K562 (cell line): Measurements from ENCODE around the gene MGA. TPM values are rescaled to one million over a fixed set of nuclear protein-coding genes. Genes with fewer than 3 reads are reported as not detected.
A peak's percentile ranks its signal among the peaks of the same experiment; 100 is the strongest.

ENCODE experiments used
- ATAC-seq: fragments of 200-7000 bp; cut with Tn5 transposase; 3 replicates; pipeline ENCODE4 v1.9.1; 2020; ENCODE audit warnings: moderate library complexity
- BruUV-seq: library from RNA; stranded (reverse); fragments of 400-500 nt; replicated peaks from 2 replicates; lab custom pipeline; 2021; lab: Mats Ljungman, UMichigan
- CTCF ChIA-PET: fragments of 300-600 bp; formaldehyde crosslinking; extraction: SDS; loops from one replicate; lab custom pipeline; 2021; ENCODE audit warnings: low intra/inter-chr PET ratio; lab: Yijun Ruan, JAX
- POLR2A ChIA-PET: fragments of 300-600, 350-650 bp; sonication (Branson Sonifier 250); formaldehyde crosslinking; extraction: SDS; loops from one replicate; lab custom pipeline; 2021; ENCODE audit warnings: antibody characterized with exemption, inconsistent platforms; lab: Yijun Ruan, JAX
- DNase-seq, 4 experiments: peaks; one replicate each; pipeline versions ENCODE4 v3.0.0 to v3.0.0-alpha.2; 2011 to 2018; ENCODE audit warnings: low spot score in 3 of 4, mixed read lengths in 3 of 4; ENCODE audit errors: extremely low read depth in 1 of 4
- FAIRE-seq: peaks from 2 replicates; lab custom pipeline; 2011; peaks lifted over from hg19 to GRCh38; lab: Jason Lieb, UNC
- H2AFZ ChIP-seq: 2 replicates; pipeline ENCODE4 v1.6.0; 2011; ENCODE audit warnings: low read depth, low read length, control low read depth, inconsistent platforms
- H3K27ac ChIP-seq: fragments of 200-600 bp; 3 replicates; pipeline ENCODE4 v1.8.0; 2011; ENCODE audit warnings: low read depth, mild to moderate bottlenecking, control low read depth, inconsistent platforms, low read length, moderate library complexity, mixed read lengths; ENCODE audit errors: extremely low read depth
- H3K27me3 ChIP-seq, 2 experiments: fragments of 300-600 bp in 1 of 2; 2 replicates in 1 of 2; 3 replicates in 1 of 2; pipeline versions ENCODE4 v1.6.0 to v1.8.0; 2011; ENCODE audit warnings: inconsistent platforms in 2 of 2, low read length in 2 of 2, mild to moderate bottlenecking in 1 of 2, mixed read lengths in 1 of 2, moderate library complexity in 1 of 2; ENCODE audit not compliant: control insufficient read depth in 2 of 2, insufficient read depth in 2 of 2
- H3K36me3 ChIP-seq: fragments of 300-600 bp; 3 replicates; pipeline ENCODE4 v1.8.0; 2011; ENCODE audit warnings: mild to moderate bottlenecking, low read length, inconsistent platforms; ENCODE audit not compliant: control insufficient read depth, insufficient read depth
- H3K4me1 ChIP-seq, 2 experiments: fragments of 200-600 bp in 1 of 2; replicated peaks in 1 of 2; 2 replicates in 1 of 2; 3 replicates in 1 of 2; pipeline versions ENCODE4 v1.5.1 to v1.8.0; 2011; ENCODE audit warnings: inconsistent platforms in 2 of 2, low read length in 2 of 2, mild to moderate bottlenecking in 1 of 2, mixed read lengths in 1 of 2, moderate library complexity in 1 of 2; ENCODE audit not compliant: control insufficient read depth in 2 of 2, insufficient read depth in 2 of 2
- H3K4me2 ChIP-seq: 2 replicates; pipeline ENCODE4 v1.6.1; 2011; ENCODE audit warnings: low read length, control low read depth, inconsistent platforms, mixed read lengths; ENCODE audit not compliant: insufficient read depth
- H3K4me3 ChIP-seq: fragments of 200-600 bp; sonication (generic), shearing (Covaris generic); 2 replicates; pipeline ENCODE4 v1.5.1; 2016; ENCODE audit warnings: control low read depth, inconsistent platforms
- H3K79me2 ChIP-seq: fragments of 200-600 bp; 3 replicates; pipeline ENCODE4 v1.8.0; 2011; ENCODE audit warnings: low read length, inconsistent platforms; ENCODE audit not compliant: control insufficient read depth, insufficient read depth
- H3K9ac ChIP-seq, 2 experiments: 2 replicates each; pipeline versions ENCODE4 v1.6.0 to v1.6.1; 2011; ENCODE audit warnings: low read depth in 2 of 2, low read length in 2 of 2, control low read depth in 1 of 2, inconsistent platforms in 1 of 2, mild to moderate bottlenecking in 1 of 2, mixed read lengths in 1 of 2; ENCODE audit not compliant: insufficient read depth in 1 of 2
- H3K9me1 ChIP-seq: one replicate; pipeline ENCODE4 v1.6.0; 2011; ENCODE audit warnings: inconsistent platforms, mild to moderate bottlenecking, low read length, moderate library complexity; ENCODE audit not compliant: control insufficient read depth, insufficient read depth
- H3K9me3 ChIP-seq: replicated peaks from 2 replicates; pipeline ENCODE4 v1.5.1; 2011; ENCODE audit warnings: low read depth, low read length, inconsistent platforms; ENCODE audit not compliant: control insufficient read depth, insufficient read depth
- H4K20me1 ChIP-seq: replicated peaks from 2 replicates; pipeline ENCODE4 v1.6.1; 2011; ENCODE audit warnings: low read length, inconsistent platforms, mixed read lengths; ENCODE audit not compliant: control insufficient read depth, insufficient read depth
- FOXP1 ChIP-seq: sonication (generic); formaldehyde crosslinking; IDR thresholded peaks from 2 replicates; pipeline ENCODE4 v1.8.0; 2022; ENCODE audit warnings: mild to moderate bottlenecking, missing genetic modification reagents
- REST ChIP-seq, 2 experiments: fragments of 450-650 bp; formaldehyde crosslinking in 1 of 2; IDR thresholded peaks; 2 replicates each; pipeline versions ENCODE4 v1.4.0 to v1.6.1; 2014 to 2020; ENCODE audit warnings: mild to moderate bottlenecking in 2 of 2, borderline replicate concordance in 1 of 2, low read depth in 1 of 2
- UBTF ChIP-seq, 2 experiments: IDR thresholded peaks; 2 replicates each; pipeline ENCODE4 v1.6.1; 2012; ENCODE audit warnings: improper control_type of control experiment in 2 of 2, low read depth in 2 of 2, low read length in 2 of 2, borderline replicate concordance in 1 of 2
- ZBTB9 ChIP-seq: fragments of 450-650 bp; formaldehyde crosslinking; IDR thresholded peaks from 2 replicates; pipeline ENCODE4 v1.4.0; 2020; ENCODE audit warnings: mild to moderate bottlenecking, moderate library complexity
- ZNF277 ChIP-seq: fragments of 250-450 bp; sonication (Bioruptor Pico); IDR thresholded peaks from 2 replicates; pipeline ENCODE4 v1.8.0; 2022; ENCODE audit warnings: inconsistent platforms, mild to moderate bottlenecking, moderate library complexity, borderline replicate concordance
- WGBS: fragments of 100-300 bp; shearing (Covaris generic); methylation state at CpG from one replicate; pipeline ENCODE4 v1.1.6; 2016; ENCODE audit warnings: low coverage, mixed read lengths; ENCODE audit not compliant: insufficient coverage; ENCODE audit errors: missing lambda C conversion rate; 5-methylcytosine and 5-hydroxymethylcytosine counted together
- in situ Hi-C: fragments of 300-500 bp; cut with MboI; formaldehyde crosslinking; loops from 4 replicates; pipeline ENCODE4 v1.15.0; 2018; ENCODE audit warnings: inconsistent platforms, mixed read lengths
- intact Hi-C: fragments of 100-400 bp; cut with micrococcal nuclease; formaldehyde crosslinking; loops from 2 replicates; pipeline ENCODE4 v1.14.2; 2022
- polyA plus RNA-seq, 8 experiments: library from polyadenylated mRNA; depleted of rRNA in 4 of 8; stranded (reverse) in 5 of 8; unstranded in 3 of 8; fragments of >200 nt; fragmentation: Nextera tagmentation in 2 of 8; fragmentation: Illumina TruSeq in 1 of 8; extraction: Ambion mirVana in 2 of 8; extraction: Trizol in 1 of 8; gene quantifications; 2 replicates each; pipeline versions ENCODE4 v1.2.1 to v1.2.3, GENCODE V29; 2011 to 2014; ENCODE audit warnings: inconsistent platforms in 1 of 8, missing spikeins in 1 of 8
- total RNA-seq, 7 experiments: library from RNA; depleted of rRNA in 6 of 7; stranded (reverse); fragments of >200 nt in 6 of 7; fragmentation: Illumina TruSeq in 2 of 7; extraction: Trizol in 2 of 7; gene quantifications; 2 replicates each; pipeline versions ENCODE4 v1.2.1 to v1.2.3, GENCODE V29; 2011 to 2021; ENCODE audit warnings: low replicate concordance in 1 of 7

MGA gene
- total and polyA plus RNA-seq, 9 of the 15 experiments (the other 6 are each of a cell fraction or from before 2014, with no cell fraction given), result 4.7 to 56.1 (median 21.1) TPM

GRCh38 chr15:41798607-41799487 lies 138.6 kb downstream of the MGA start:
- Histone ChIP-seq H3K27ac (no peak overlapping the region), H3K4me2 (no peak overlapping the region), H3K4me1 (peaks cover 0 to under 1% of the 10 kb centered on the region in 2 experiments; a peak in 1 of 5 replicates), H3K9me1 (no peaks in the 10 kb centered on the region), H3K9ac (no peak overlapping the region), H2AFZ (no peak overlapping the region), H3K36me3 (no peaks in the 10 kb centered on the region), H3K27me3 (no peaks in the 10 kb centered on the region), H4K20me1 (no peaks in the 10 kb centered on the region; the same call in 1 of the 2 replicates), H3K9me3 (no peaks in the 10 kb centered on the region), H3K79me2 (no peaks in the 10 kb centered on the region), H3K4me3 (no peak overlapping the region)
- no peak for DNase-seq
- POLR2A ChIA-PET, result no interaction called here
- in situ Hi-C loops, result no loop called here
- FAIRE-seq, result no peak
- BruUV-seq, result no TSS peak
- peak; percentile 47; the same call in 2 of the 3 replicates for ATAC-seq
- CTCF ChIA-PET, result no interaction called here
- intact Hi-C loops, result no loop called here
- WGBS, result 53% methylated on average over 9 of the region's 9 CpGs
- TF ChIP-seq ZNF277 (no peak), FOXP1 (CRISPR knock-in tag) (no peak), UBTF (IDR thresholded peaks at IDR 0.05; ENCODE audit: borderline replicate concordance in 1 of 2, low read depth in 2 of 2, low read length in 2 of 2) (no peak), ZBTB9 (CRISPR knock-in tag) (no peak), REST (IDR thresholded peaks at IDR 0.05; ENCODE audit: borderline replicate concordance) (no peak), REST (CRISPR knock-in tag; IDR thresholded peaks at IDR 0.05; ENCODE audit: low read depth) (no peak)
